Nephron progenitor cell (in vitro differentiated cells): ENCODE data around the gene HS6ST3.
"Not testable (repeated sequence)": the region's sequence is repeated elsewhere in the genome, so short reads cannot be mapped to it uniquely, and the experiment has no call there.

Source experiments
- DNase-seq: peaks from one replicate; pipeline ENCODE4 v3.0.0; 2021
- H3K27ac Mint-ChIP-seq: 2 replicates; pipeline ENCODE4 v1.8.0; 2021; ENCODE audit warnings: mild to moderate bottlenecking, moderate library complexity, mixed read lengths
- H3K27me3 Mint-ChIP-seq: 2 replicates; pipeline ENCODE4 v1.8.0; 2021; ENCODE audit warnings: mild to moderate bottlenecking, low read depth, mixed read lengths; ENCODE audit not compliant: poor library complexity
- H3K36me3 Mint-ChIP-seq: 2 replicates; pipeline ENCODE4 v1.8.0; 2021; ENCODE audit warnings: low read depth, mixed read lengths
- H3K4me1 Mint-ChIP-seq: 2 replicates; pipeline ENCODE4 v1.8.0; 2021; ENCODE audit warnings: mixed read lengths
- H3K4me3 Mint-ChIP-seq: 2 replicates; pipeline ENCODE4 v1.8.0; 2021; ENCODE audit warnings: mild to moderate bottlenecking, moderate library complexity, mixed read lengths
- H3K9me3 Mint-ChIP-seq: 2 replicates; pipeline ENCODE4 v1.8.0; 2021; ENCODE audit warnings: mild to moderate bottlenecking, moderate library complexity, mixed read lengths
- TF ChIP-seq, protein P1 (sequence below): fragments of 200-600 bp; sonication (generic); IDR thresholded peaks from 2 replicates; pipeline ENCODE4 v1.5.0; 2021; ENCODE audit warnings: antibody characterized with exemption

The HS6ST3 gene

DNA sequence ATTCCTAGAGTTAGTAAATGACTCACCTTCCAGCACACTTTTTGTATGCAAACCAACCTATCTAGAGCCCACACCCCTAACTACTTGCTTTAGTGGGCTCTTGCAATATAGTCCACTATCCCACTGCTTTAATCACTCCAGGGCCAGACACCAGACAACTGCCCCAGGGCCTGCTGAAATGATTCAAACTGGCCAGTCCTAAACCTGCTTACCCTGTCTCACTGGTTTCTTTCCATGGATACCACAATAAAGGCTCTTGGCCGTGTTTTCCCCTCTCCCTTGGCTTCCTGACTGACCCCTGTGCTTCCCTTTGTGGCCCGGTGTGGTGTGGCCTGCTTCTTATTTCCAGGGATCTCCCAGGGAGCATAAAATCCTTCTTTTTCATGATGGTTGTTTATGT is 14.6 kb downstream of the HS6ST3 start:
- H3K9me3 Mint-ChIP-seq = peaks cover 32% of the 10 kb centered on the region
- H3K4me1 Mint-ChIP-seq = no peaks in the 10 kb centered on the region
- no peaks in the 10 kb centered on the region for H3K27me3 Mint-ChIP-seq
- TF ChIP-seq, protein P1, sequence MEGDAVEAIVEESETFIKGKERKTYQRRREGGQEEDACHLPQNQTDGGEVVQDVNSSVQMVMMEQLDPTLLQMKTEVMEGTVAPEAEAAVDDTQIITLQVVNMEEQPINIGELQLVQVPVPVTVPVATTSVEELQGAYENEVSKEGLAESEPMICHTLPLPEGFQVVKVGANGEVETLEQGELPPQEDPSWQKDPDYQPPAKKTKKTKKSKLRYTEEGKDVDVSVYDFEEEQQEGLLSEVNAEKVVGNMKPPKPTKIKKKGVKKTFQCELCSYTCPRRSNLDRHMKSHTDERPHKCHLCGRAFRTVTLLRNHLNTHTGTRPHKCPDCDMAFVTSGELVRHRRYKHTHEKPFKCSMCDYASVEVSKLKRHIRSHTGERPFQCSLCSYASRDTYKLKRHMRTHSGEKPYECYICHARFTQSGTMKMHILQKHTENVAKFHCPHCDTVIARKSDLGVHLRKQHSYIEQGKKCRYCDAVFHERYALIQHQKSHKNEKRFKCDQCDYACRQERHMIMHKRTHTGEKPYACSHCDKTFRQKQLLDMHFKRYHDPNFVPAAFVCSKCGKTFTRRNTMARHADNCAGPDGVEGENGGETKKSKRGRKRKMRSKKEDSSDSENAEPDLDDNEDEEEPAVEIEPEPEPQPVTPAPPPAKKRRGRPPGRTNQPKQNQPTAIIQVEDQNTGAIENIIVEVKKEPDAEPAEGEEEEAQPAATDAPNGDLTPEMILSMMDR = no peak
- H3K36me3 Mint-ChIP-seq = peaks cover 5% of the 10 kb centered on the region
- no peak overlapping the region for H3K27ac Mint-ChIP-seq
- no peak for DNase-seq
- H3K4me3 Mint-ChIP-seq = no peak overlapping the region

DNA sequence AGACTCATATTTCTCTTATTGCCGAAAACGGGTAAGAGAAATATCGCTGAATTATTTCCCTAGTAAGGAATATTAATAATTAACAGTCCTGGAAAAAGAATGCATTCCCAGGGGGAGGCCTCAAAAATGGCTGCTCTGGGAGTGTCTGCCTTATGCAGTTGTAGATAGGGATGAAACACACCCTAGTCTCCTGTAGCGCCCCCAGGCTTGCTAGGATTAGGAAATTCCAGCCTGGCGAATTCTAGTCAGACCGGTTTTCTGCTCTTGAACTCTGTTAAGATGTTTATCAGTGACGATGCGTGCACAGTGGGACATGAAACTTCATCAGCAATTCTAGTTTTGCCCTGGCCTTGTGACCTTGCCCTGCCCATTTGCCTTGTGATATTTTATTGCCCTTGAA is 18.2 kb downstream of the HS6ST3 start:
- H3K4me1 Mint-ChIP-seq, H3K27me3 Mint-ChIP-seq, H3K36me3 Mint-ChIP-seq, DNase-seq, H3K4me3 Mint-ChIP-seq, H3K27ac Mint-ChIP-seq: not testable (repeated sequence)
- peaks cover 37% of the 10 kb centered on the region for H3K9me3 Mint-ChIP-seq

DNA sequence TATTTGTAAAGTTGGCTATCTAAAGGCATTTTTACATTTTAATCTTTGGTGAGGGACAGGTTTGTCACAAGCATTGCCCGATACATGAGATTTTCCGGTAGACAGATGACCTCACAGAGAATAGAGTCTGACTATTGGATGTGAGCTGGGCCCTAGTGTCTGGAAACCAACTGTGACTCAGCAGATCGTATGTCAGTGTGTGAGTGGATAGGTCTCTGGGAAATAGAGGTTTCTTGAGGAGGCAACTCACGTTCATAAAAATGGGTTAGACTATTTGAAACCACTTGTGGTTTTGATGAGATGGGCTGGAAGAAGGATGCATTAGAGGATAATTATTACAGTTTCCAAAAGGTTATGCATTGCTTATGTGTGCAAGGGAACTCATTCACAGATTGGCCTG is 19.2 kb downstream of the HS6ST3 start:
- DNase-seq = no peak
- H3K9me3 Mint-ChIP-seq = peaks cover 37% of the 10 kb centered on the region
- H3K36me3 Mint-ChIP-seq = peaks cover 5% of the 10 kb centered on the region
- H3K27me3 Mint-ChIP-seq = no peaks in the 10 kb centered on the region
- no peak overlapping the region for H3K4me3 Mint-ChIP-seq
- H3K4me1 Mint-ChIP-seq = no peaks in the 10 kb centered on the region
- H3K27ac Mint-ChIP-seq = no peak overlapping the region
- TF ChIP-seq, protein P1 = no peak

DNA sequence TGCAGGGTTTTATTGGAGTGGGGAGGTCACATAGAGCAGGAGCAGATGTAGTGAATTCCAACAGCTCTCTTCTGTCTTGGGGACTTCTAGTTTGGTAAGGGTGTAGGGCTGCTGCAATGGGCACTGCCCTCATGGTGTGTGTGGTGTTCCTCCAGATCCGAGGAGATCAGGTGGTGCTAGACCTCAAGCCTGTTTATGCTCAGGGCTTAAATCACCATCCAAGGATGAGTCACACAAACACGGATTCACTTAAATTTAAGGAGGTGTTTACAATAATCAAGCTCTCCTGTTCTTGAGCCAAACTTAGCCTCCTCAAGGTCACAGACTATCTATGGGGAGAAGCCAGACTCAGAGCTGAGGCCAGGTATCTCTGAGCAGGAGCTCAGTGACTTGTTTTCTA is 23.0 kb downstream of the HS6ST3 start:
- no peaks in the 10 kb centered on the region for H3K27me3 Mint-ChIP-seq
- TF ChIP-seq, protein P1 = no peak
- H3K36me3 Mint-ChIP-seq = no peaks in the 10 kb centered on the region
- no peak overlapping the region for H3K4me3 Mint-ChIP-seq
- H3K9me3 Mint-ChIP-seq = peaks cover 20% of the 10 kb centered on the region
- H3K4me1 Mint-ChIP-seq = no peaks in the 10 kb centered on the region
- no peak for DNase-seq
- H3K27ac Mint-ChIP-seq = no peak overlapping the region

DNA sequence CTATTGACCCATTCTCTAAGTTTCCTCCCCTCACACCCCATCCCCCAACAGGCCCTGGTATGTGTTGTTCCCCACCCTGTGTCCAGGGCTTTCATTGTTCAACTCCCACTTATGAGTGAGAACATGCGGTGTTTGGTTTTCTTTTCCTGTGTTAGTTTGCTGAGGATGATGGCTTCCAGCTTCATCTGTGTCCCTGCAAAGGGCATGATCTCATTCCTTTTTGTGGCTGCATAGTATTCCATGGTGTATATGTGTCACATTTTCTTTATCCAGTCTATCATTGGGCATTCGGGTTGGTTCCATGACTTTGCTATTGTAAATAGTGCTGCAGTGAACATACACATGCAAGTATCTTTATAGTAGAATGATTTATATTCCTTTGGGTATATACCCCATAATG is 25.5 kb downstream of the HS6ST3 start:
- H3K4me3 Mint-ChIP-seq, H3K27ac Mint-ChIP-seq, H3K36me3 Mint-ChIP-seq, H3K27me3 Mint-ChIP-seq, H3K4me1 Mint-ChIP-seq, H3K9me3 Mint-ChIP-seq, DNase-seq: not testable (repeated sequence)

DNA sequence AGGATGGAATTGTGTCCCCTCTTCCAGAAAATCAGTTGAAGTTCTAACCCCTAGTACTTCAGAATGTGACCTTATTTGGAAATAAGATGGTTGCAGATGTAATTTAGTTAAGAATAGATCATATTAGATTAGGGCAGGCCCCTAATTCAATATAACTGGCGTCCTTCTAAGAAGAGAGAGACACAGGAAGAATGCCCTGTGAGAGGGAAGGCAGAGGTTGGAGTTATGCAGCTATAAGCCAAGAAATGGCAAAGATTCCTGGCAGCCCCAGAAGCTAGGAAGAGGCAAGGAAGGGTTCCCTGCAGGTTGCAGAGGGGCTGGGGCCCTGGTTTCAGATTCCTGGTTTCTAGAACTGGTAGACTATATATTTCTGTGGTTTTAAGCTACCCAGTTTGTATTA is 30.0 kb downstream of the HS6ST3 start:
- Mint-ChIP-seq H3K36me3 (no peaks in the 10 kb centered on the region), H3K27me3 (peaks cover 5% of the 10 kb centered on the region), H3K4me1 (no peaks in the 10 kb centered on the region), H3K9me3 (no peaks in the 10 kb centered on the region), H3K27ac (no peak overlapping the region), H3K4me3 (no peak overlapping the region)
- DNase-seq = no peak
- TF ChIP-seq, protein P1 = no peak

DNA sequence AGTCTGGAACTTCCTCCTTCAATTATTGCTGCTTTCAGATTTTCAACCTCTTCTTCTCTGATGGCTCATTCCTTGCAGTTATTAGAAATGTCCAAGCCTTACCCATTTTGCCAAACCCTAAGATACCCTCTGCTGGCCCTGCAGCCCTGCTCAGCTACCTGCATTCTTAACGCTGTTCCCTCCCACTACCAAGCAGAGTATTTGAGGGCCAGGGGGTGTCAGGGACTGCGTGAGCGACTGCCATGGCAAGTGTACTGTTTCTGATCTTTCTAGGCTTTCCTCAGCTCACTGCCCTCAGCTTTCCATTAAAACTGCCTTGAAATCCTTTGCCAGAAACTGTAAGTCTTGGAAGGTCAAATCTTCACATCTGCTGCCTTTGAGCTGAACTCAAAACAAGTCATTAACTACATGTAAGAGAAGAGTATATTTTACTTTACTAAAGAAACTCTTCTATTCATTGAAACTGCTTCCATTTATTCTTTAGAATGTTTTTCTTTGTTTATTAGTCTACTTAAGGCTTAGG is 41.0 kb downstream of the HS6ST3 start:
- TF ChIP-seq, protein P1 = no peak
- H3K27me3 Mint-ChIP-seq = peaks cover 6% of the 10 kb centered on the region
- H3K4me1 Mint-ChIP-seq = peaks cover 10% of the 10 kb centered on the region
- no peaks in the 10 kb centered on the region for H3K36me3 Mint-ChIP-seq
- no peaks in the 10 kb centered on the region for H3K9me3 Mint-ChIP-seq
- H3K27ac Mint-ChIP-seq = no peak overlapping the region
- no peak for DNase-seq
- H3K4me3 Mint-ChIP-seq = no peak overlapping the region
